ENCODE results near the gene CFAP97D2. TPM values are rescaled to one million over a fixed set of nuclear protein-coding genes. Genes with fewer than 3 reads are reported as not detected.

CFAP97D2 gene
- total and polyA plus RNA-seq, 2 of the 13 experiments (the other 11 are each of a cell fraction or from before 2014, with no cell fraction given) = not detected

GRCh38 chr13:114129649-114130062 is 49.4 kb upstream of the CFAP97D2 start:
- POLR2A ChIA-PET = no interaction called here
- H3K36me3 ChIP-seq (replicated peaks in 1 of 2; ENCODE audit: control insufficient read depth in 1 of 2, insufficient read depth in 2 of 2, low read length in 2 of 2) = no peaks in the 10 kb centered on the region
- H4K20me1 ChIP-seq (ENCODE audit: insufficient read depth, low read length) = peaks cover 2% of the 10 kb centered on the region; the same call in 1 of the 2 replicates
- no peak overlapping the region for H3K4me2 ChIP-seq (ENCODE audit: low read depth, low read length)
- intact Hi-C loops (cut with micrococcal nuclease; ENCODE audit: unreplicated experiment) (no loop called here), in situ Hi-C loops (cut with HindIII; ENCODE audit: extremely low pct_ligation_motif_present, low pct_unique_long_range_greater_than_20kb) (no loop called here)
- 14% methylated on average over 5 of the region's 9 CpGs for WGBS (ENCODE audit: low lambda C conversion rate)
- no TSS peak for BruUV-seq (replicated peaks)
- no peak for ATAC-seq
- FAIRE-seq = no peak
- CTCF ChIA-PET (ENCODE audit: low intra/inter-chr PET ratio, low total read pairs) = no interaction called here
- H3K27ac ChIP-seq (ENCODE audit: extremely low read length, insufficient read depth, low read length) = no peak overlapping the region
- H3K79me2 ChIP-seq (ENCODE audit: insufficient read depth, low read length) = no peaks in the 10 kb centered on the region
- no peak overlapping the region for H2AFZ ChIP-seq (ENCODE audit: low read length)
- H3K9ac ChIP-seq (ENCODE audit: insufficient read depth, low read depth, low read length) = no peak overlapping the region
- no peaks in the 10 kb centered on the region for H3K9me3 ChIP-seq (ENCODE audit: low read length)
- H3K27me3 ChIP-seq (ENCODE audit: control insufficient read depth in 1 of 2, insufficient read depth in 2 of 2, low read length in 2 of 2) = peaks cover 17 to 63% of the 10 kb centered on the region in 2 experiments
- H3K4me1 ChIP-seq (ENCODE audit: insufficient read depth, low read length) = no peaks in the 10 kb centered on the region
- H3K4me3 ChIP-seq (replicated peaks in 1 of 3; ENCODE audit: insufficient read depth in 1 of 3, low read depth in 2 of 3, low read length in 3 of 3) = no peak overlapping the region
- no peak for DNase-seq (ENCODE audit: low spot score)
- TF ChIP-seq ZNF670 (CRISPR knock-in tag; IDR thresholded peaks at IDR 0.05; ENCODE audit: borderline replicate concordance) (no peak), MBNL3 (CRISPR knock-in tag; conservative IDR thresholded peaks at IDR 0.05) (no peak), ATRX (CRISPR knock-in tag; IDR thresholded peaks at IDR 0.05; ENCODE audit: borderline replicate concordance) (no peak), RXRA (CRISPR knock-in tag; IDR thresholded peaks at IDR 0.05) (no peak), TCF7 (IDR thresholded peaks at IDR 0.05; ENCODE audit: low read depth) (no peak), DPF2 (CRISPR knock-in tag; IDR thresholded peaks at IDR 0.05; ENCODE audit: borderline replicate concordance, low read depth) (no peak), ZNF552 (CRISPR knock-in tag; IDR thresholded peaks at IDR 0.05; ENCODE audit: borderline replicate concordance) (no peak), HNRNPL (IDR thresholded peaks at IDR 0.05; ENCODE audit: low read depth, low read length) (no peak), CSRNP1 (CRISPR knock-in tag; IDR thresholded peaks at IDR 0.05) (no peak), ZNF180 (CRISPR knock-in tag; IDR thresholded peaks at IDR 0.05; ENCODE audit: borderline replicate concordance, low read depth) (no peak), U2AF1 (optimal IDR thresholded peaks at IDR 0.05; ENCODE audit: low read depth, low read length) (no peak)
- TF ChIP-seq, protein P1, sequence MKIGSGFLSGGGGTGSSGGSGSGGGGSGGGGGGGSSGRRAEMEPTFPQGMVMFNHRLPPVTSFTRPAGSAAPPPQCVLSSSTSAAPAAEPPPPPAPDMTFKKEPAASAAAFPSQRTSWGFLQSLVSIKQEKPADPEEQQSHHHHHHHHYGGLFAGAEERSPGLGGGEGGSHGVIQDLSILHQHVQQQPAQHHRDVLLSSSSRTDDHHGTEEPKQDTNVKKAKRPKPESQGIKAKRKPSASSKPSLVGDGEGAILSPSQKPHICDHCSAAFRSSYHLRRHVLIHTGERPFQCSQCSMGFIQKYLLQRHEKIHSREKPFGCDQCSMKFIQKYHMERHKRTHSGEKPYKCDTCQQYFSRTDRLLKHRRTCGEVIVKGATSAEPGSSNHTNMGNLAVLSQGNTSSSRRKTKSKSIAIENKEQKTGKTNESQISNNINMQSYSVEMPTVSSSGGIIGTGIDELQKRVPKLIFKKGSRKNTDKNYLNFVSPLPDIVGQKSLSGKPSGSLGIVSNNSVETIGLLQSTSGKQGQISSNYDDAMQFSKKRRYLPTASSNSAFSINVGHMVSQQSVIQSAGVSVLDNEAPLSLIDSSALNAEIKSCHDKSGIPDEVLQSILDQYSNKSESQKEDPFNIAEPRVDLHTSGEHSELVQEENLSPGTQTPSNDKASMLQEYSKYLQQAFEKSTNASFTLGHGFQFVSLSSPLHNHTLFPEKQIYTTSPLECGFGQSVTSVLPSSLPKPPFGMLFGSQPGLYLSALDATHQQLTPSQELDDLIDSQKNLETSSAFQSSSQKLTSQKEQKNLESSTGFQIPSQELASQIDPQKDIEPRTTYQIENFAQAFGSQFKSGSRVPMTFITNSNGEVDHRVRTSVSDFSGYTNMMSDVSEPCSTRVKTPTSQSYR (CRISPR knock-in tag; IDR thresholded peaks at IDR 0.05; ENCODE audit: borderline replicate concordance) = no peak
- TF ChIP-seq, protein P2, sequence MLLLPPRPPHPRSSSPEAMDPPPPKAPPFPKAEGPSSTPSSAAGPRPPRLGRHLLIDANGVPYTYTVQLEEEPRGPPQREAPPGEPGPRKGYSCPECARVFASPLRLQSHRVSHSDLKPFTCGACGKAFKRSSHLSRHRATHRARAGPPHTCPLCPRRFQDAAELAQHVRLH (CRISPR knock-in tag; IDR thresholded peaks at IDR 0.05; ENCODE audit: borderline replicate concordance, low read depth) = no peak
- TF ChIP-seq, protein P3, sequence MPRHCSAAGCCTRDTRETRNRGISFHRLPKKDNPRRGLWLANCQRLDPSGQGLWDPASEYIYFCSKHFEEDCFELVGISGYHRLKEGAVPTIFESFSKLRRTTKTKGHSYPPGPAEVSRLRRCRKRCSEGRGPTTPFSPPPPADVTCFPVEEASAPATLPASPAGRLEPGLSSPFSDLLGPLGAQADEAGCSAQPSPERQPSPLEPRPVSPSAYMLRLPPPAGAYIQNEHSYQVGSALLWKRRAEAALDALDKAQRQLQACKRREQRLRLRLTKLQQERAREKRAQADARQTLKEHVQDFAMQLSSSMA (CRISPR knock-in tag; IDR thresholded peaks at IDR 0.05) = no peak
- TF ChIP-seq, protein P4, sequence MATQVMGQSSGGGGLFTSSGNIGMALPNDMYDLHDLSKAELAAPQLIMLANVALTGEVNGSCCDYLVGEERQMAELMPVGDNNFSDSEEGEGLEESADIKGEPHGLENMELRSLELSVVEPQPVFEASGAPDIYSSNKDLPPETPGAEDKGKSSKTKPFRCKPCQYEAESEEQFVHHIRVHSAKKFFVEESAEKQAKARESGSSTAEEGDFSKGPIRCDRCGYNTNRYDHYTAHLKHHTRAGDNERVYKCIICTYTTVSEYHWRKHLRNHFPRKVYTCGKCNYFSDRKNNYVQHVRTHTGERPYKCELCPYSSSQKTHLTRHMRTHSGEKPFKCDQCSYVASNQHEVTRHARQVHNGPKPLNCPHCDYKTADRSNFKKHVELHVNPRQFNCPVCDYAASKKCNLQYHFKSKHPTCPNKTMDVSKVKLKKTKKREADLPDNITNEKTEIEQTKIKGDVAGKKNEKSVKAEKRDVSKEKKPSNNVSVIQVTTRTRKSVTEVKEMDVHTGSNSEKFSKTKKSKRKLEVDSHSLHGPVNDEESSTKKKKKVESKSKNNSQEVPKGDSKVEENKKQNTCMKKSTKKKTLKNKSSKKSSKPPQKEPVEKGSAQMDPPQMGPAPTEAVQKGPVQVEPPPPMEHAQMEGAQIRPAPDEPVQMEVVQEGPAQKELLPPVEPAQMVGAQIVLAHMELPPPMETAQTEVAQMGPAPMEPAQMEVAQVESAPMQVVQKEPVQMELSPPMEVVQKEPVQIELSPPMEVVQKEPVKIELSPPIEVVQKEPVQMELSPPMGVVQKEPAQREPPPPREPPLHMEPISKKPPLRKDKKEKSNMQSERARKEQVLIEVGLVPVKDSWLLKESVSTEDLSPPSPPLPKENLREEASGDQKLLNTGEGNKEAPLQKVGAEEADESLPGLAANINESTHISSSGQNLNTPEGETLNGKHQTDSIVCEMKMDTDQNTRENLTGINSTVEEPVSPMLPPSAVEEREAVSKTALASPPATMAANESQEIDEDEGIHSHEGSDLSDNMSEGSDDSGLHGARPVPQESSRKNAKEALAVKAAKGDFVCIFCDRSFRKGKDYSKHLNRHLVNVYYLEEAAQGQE (IDR thresholded peaks at IDR 0.05; ENCODE audit: borderline replicate concordance in 1 of 2, low read depth in 1 of 2, low read length in 2 of 2) = no peak

All from HepG2 (cell line).